Fibroblast of the aortic adventitia (primary cell): ENCODE measurements around the gene CALHM3. TPM values are rescaled to one million over a fixed set of nuclear protein-coding genes. Genes with fewer than 3 reads are reported as not detected.

Source experiments
- DNase-seq: peaks from one replicate; pipeline ENCODE4 v3.0.0-alpha.2; 2010; ENCODE audit warnings: low read depth
- H3K4me3 ChIP-seq: 2 replicates; pipeline ENCODE4 v1.5.1; 2011; ENCODE audit warnings: low read depth, mild to moderate bottlenecking, control low read depth, low read length, moderate library complexity
- CTCF ChIP-seq: IDR thresholded peaks from 2 replicates; pipeline ENCODE4 v1.5.1; 2011; ENCODE audit warnings: mild to moderate bottlenecking, low read length, control low read depth, inconsistent platforms; ENCODE audit not compliant: insufficient read depth
- total RNA-seq: library from RNA; depleted of rRNA; stranded (reverse); fragments of >200 nt; gene quantifications from 2 replicates; pipeline ENCODE4 v1.2.3, GENCODE V29; 2012; ENCODE audit warnings: low replicate concordance

CALHM3 gene
- total RNA-seq, 1 donor = not detected

- H3K4me3 ChIP-seq = no peak overlapping the region
- TF ChIP-seq CTCF = no peak
- no peak for DNase-seq
These were observed 38.4 kb upstream of the CALHM3 start for GRCh38 chr10:103517234-103518085.

- no peak overlapping the region for H3K4me3 ChIP-seq
- no peak for DNase-seq
- no peak for TF ChIP-seq CTCF
These were observed 35.2 kb upstream of the CALHM3 start for GRCh38 chr10:103514244-103514643.

- TF ChIP-seq CTCF = no peak
- DNase-seq = no peak
- H3K4me3 ChIP-seq = no peak overlapping the region
These were observed 34.5 kb upstream of the CALHM3 start for GRCh38 chr10:103513380-103514060.

- no peak for DNase-seq
- no peak for TF ChIP-seq CTCF
These were observed 33.7 kb upstream of the CALHM3 start for GRCh38 chr10:103512591-103513379.

GRCh38 chr10:103512166-103512565, 33.1 kb upstream of the CALHM3 start:
- TF ChIP-seq CTCF = no peak
- DNase-seq = no peak

More at GRCh38 chr10:103512591-103513379, 33.7 kb upstream of the CALHM3 start:
- H3K4me3 ChIP-seq = no peak overlapping the region

GRCh38 chr10:103510791-103511752, 32.0 kb upstream of the CALHM3 start:
- DNase-seq = no peak
- TF ChIP-seq CTCF = no peak
- no peak overlapping the region for H3K4me3 ChIP-seq

More at GRCh38 chr10:103512166-103512565, 33.1 kb upstream of the CALHM3 start:
- no peak overlapping the region for H3K4me3 ChIP-seq
